Lower lobe of right lung (tissue), 2 donors: ENCODE results near the gene AGER. TPM values are rescaled to one million over a fixed set of nuclear protein-coding genes. Genes with fewer than 3 reads are reported as not detected.

Source experiments
- ATAC-seq, 2 donors: fragments of 200-7000 bp; cut with Tn5 transposase; one replicate each; pipeline ENCODE4 v1.9.1; 2020 to 2022; ENCODE audit warnings: mild to moderate bottlenecking in 2 of 2, moderate library complexity in 2 of 2
- DNase-seq: peaks from one replicate; pipeline ENCODE4 v3.0.0-alpha.2; 2020
- H3K27ac ChIP-seq: fragments of 200-600 bp; one replicate; pipeline ENCODE4 v1.8.0; 2022
- H3K27me3 ChIP-seq: fragments of 200-600 bp; one replicate; pipeline ENCODE4 v1.8.0; 2022; ENCODE audit warnings: low read depth
- H3K36me3 ChIP-seq: fragments of 200-600 bp; one replicate; pipeline ENCODE4 v1.8.0; 2022; ENCODE audit warnings: mild to moderate bottlenecking
- H3K4me1 ChIP-seq: fragments of 200-600 bp; one replicate; pipeline ENCODE4 v1.8.0; 2022
- H3K4me3 ChIP-seq: fragments of 200-600 bp; one replicate; pipeline ENCODE4 v1.8.0; 2022; ENCODE audit warnings: mild to moderate bottlenecking
- H3K9me3 ChIP-seq: fragments of 200-600 bp; one replicate; pipeline ENCODE4 v1.8.0; 2022
- intact Hi-C: fragments of 100-400 bp; cut with DNase I; formaldehyde crosslinking; loops from one replicate; pipeline ENCODE4 v1.11.0; 2022
- total RNA-seq: library from RNA; stranded (reverse); fragmentation: NEBNext Ultra II Directional; extraction: Animal tissue kit (Norgen Biotek cat#: 25700); gene quantifications from one replicate; pipeline ENCODE4 v1.2.1, GENCODE V29; 2021
- TF ChIP-seq, protein P1 (sequence below): fragments of 200-600 bp; IDR thresholded peaks from one replicate; pipeline ENCODE4 v1.8.0; 2022; ENCODE audit warnings: antibody characterized with exemption, mild to moderate bottlenecking
- donor health status: DM: no; HTN: yes; CAD: no; lungs with severe emphysema.

AGER gene
- total RNA-seq, 1 donor from 2014 or later = 882 TPM

DNA sequence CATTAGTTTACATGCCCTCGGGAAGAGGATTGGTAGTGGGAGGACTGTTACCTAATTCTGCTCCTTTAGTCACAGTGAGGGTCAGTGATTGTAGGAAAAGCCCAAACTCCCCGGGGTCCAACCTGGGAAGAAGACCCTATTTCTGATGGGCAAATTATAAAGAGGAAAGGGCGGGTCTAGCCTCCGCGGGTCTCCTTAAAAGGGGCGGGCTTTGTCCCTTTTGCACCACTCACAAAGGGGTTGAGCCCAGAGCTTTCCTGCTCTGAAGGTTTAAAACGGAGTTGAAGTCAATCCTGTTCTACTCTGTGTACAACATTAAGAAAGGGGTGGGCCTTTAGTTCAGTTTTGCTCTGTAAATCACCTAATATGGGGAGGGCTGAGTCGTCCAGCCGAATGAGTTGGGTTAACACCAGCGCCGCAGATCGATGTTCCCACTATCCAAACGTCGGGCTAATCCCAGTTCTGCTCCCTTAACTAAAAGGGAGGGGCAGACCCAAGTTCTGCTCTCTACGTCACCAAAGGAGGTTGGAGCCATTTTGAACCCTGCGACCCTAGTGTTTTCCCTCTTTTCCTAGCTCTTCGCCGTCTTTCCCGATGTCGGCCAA lies 6.8 kb downstream of the AGER start:
- ATAC-seq = peak; percentile 16 to 28
- Histone ChIP-seq H3K4me1 (peaks cover 45% of the 10 kb centered on the region), H3K9me3 (no peaks in the 10 kb centered on the region), H3K36me3 (peaks cover 22% of the 10 kb centered on the region), H3K27ac (peak overlapping the region; percentile 94), H3K4me3 (peak overlapping the region; percentile 76), H3K27me3 (no peaks in the 10 kb centered on the region)
- TF ChIP-seq, protein P1, sequence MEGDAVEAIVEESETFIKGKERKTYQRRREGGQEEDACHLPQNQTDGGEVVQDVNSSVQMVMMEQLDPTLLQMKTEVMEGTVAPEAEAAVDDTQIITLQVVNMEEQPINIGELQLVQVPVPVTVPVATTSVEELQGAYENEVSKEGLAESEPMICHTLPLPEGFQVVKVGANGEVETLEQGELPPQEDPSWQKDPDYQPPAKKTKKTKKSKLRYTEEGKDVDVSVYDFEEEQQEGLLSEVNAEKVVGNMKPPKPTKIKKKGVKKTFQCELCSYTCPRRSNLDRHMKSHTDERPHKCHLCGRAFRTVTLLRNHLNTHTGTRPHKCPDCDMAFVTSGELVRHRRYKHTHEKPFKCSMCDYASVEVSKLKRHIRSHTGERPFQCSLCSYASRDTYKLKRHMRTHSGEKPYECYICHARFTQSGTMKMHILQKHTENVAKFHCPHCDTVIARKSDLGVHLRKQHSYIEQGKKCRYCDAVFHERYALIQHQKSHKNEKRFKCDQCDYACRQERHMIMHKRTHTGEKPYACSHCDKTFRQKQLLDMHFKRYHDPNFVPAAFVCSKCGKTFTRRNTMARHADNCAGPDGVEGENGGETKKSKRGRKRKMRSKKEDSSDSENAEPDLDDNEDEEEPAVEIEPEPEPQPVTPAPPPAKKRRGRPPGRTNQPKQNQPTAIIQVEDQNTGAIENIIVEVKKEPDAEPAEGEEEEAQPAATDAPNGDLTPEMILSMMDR = no peak
- intact Hi-C loops = no loop called here
- no peak for DNase-seq

DNA sequence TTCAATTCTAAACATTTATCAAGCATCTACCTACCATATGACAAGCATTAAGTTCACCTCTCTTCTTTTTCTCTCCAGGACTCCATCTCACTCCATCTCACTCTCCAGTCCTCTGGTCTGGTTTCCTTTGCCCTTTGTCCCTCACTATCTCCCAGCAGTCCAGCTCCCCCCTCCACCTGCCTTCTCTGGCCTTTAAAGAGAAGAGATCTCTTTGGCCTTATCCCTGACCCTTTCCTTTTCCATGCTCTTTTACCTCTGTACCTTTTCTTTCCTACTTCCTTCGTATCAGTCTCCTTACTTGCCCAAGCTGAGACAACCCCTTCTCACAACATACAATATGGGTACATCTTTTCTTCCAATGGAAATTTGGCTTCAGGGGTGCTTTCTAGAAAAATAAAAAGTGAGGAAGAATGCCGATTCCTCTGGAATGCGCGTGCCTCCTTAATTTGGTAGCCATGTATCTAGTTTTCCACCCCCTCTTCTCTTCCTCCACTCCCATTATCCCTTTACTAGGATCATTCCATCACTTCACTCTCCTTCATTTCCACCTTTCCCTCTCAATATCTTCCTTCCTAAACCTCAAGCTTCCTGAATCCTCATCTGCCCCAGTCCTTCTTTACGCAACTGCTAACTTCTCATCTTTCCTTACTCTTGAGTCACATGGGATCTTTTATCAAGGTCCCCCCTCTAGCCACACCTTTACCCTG lies 7.4 kb downstream of the AGER start:
- Histone ChIP-seq H3K4me1 (peaks cover 45% of the 10 kb centered on the region), H3K27me3 (no peaks in the 10 kb centered on the region), H3K36me3 (peaks cover 22% of the 10 kb centered on the region), H3K27ac (peak overlapping the region; percentile 94), H3K4me3 (peak overlapping the region; percentile 76), H3K9me3 (no peaks in the 10 kb centered on the region)
- TF ChIP-seq, protein P1 = no peak
- DNase-seq = no peak
- peak in 1 of 2 donors; percentile 0 for ATAC-seq
- intact Hi-C loops = no loop called here

DNA sequence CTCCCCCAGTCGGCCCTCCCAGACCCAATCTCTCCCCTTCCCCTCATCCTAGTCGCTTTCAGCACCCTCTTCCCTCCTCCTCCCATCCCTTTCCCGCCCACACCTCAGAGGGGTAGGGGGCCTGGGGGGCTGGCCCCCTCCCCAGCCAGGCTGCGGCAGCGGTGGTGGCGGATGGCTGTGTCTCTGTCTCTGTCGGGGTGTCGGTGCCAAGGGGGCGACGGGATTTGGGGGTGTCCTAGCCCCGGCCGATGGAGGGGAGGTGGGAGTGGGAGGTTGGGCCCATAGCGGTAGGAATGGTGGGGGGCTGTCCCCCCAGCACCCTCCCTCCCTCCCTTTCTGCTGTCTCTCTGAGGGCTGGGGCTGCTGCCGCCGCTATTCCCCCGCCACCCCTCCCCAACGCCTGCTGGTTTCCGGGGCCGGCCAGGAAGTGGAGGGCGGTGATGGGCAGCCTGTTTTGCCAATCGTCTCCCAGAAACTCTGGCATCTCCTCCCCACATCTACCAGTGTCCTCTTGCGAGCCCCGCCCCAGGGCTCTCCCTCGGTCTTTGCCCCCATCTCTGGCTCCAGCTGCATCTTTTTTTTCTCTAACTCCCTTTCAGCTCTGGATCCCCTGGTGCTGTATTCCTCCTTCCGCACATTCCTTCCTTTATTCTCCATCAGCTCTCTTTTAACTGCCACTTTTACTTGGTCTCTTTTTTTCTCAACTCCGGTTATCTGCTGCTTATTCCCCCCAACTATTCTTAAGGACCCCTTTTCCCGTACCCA lies 8.2 kb downstream of the AGER start, which contains the start of gene AGPAT1:
AGPAT1 (minus strand) TSS at position 374 of the 765 bp plus-strand sequence. CDS start 4,588 bp downstream, outside the sequence.
- H3K27me3 ChIP-seq = no peaks in the 10 kb centered on the region
- H3K4me1 ChIP-seq = peaks cover 45% of the 10 kb centered on the region
- DNase-seq = peak; percentile 96
- H3K4me3 ChIP-seq = peak within 1 kb of the TSS; percentile 76
- TF ChIP-seq, protein P1 = no peak
- no peaks in the 10 kb centered on the region for H3K9me3 ChIP-seq
- intact Hi-C loops = no loop called here
- peaks cover 17% of the 10 kb centered on the region for H3K36me3 ChIP-seq
- ATAC-seq = peak; percentile 78 to 82
- peak within 1 kb of the TSS; percentile 94 for H3K27ac ChIP-seq

DNA sequence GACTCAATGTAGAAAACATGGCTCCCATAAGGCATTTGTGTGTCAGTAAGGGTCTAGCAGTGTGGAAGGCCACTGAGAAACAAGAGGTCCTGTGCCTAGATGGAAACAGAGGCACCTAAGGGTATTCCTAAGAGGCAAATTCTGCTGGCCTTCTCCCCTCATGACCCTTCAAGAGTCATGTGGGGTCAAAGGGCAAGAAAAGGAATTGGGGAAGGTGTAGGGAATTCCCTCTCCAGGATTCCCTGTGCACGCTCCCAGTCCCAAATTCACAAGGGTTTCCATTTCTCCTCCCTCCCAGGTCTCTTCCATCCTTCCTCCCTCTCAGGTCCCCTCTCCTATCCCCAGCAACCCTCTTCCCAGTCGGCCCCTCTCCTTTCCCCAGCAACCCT lies 8.7 kb downstream of the AGER start:
- Histone ChIP-seq H3K4me3 (peak overlapping the region; percentile 76), H3K4me1 (peaks cover 45% of the 10 kb centered on the region), H3K27me3 (no peaks in the 10 kb centered on the region), H3K27ac (peak overlapping the region; percentile 94), H3K36me3 (peaks cover 17% of the 10 kb centered on the region), H3K9me3 (no peaks in the 10 kb centered on the region)
- ATAC-seq = no peak
- DNase-seq = no peak
- intact Hi-C loops = no loop called here
- TF ChIP-seq, protein P1 = no peak

DNA sequence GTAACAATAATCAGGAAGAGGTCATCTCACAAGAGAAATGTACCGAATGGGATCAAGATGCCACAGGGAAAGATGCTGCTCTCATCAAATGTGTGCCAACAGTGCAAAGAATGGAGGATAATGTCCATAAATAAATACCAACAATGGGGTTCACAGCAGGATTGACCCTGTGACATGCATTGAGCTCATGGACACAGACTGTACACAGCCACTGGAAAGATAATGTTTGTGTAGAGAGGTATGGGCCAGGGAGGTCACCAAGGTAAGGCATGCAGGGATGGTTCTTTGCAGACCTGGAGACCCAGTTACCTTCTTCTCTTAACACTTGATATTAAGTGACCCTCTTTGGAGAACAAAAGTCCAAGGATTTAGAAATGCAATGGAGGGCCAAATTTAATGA lies 9.6 kb downstream of the AGER start:
- Histone ChIP-seq H3K4me1 (peaks cover 37% of the 10 kb centered on the region), H3K4me3 (no peak overlapping the region)

More for the DNA sequence above, 9.6 kb downstream of the AGER start:
- Histone ChIP-seq H3K9me3 (no peaks in the 10 kb centered on the region), H3K36me3 (peaks cover 17% of the 10 kb centered on the region), H3K27me3 (no peaks in the 10 kb centered on the region), H3K27ac (no peak overlapping the region)
- ATAC-seq (no peak), DNase-seq (no peak)
- intact Hi-C loops = no loop called here
- TF ChIP-seq, protein P1 = no peak
